B cell (primary cell): ENCODE data around the gene CRTC1. TPM values are rescaled to one million over a fixed set of nuclear protein-coding genes. Genes with fewer than 3 reads are reported as not detected.

Source experiments
- ATAC-seq: fragments of 200-7000 bp; cut with Tn5 transposase; one replicate; pipeline ENCODE4 v1.10.0; 2021; ENCODE audit warnings: low read depth, mild to moderate bottlenecking, moderate number of reproducible peaks, moderate library complexity
- CTCF ChIA-PET: fragments of 350-600 bp; sonication (Branson Sonifier 250); formaldehyde crosslinking; loops from one replicate; lab custom pipeline; 2021; ENCODE audit warnings: antibody characterized with exemption, inconsistent platforms; lab: Charles Lee
- POLR2A ChIA-PET: fragments of 350-600 bp; sonication (Branson Sonifier 250); formaldehyde crosslinking; loops from one replicate; lab custom pipeline; 2021; ENCODE audit warnings: antibody characterized with exemption; lab: Charles Lee
- DNase-seq: peaks from one replicate; pipeline ENCODE4 v3.0.0; 2013
- H2AFZ ChIP-seq: 2 replicates; pipeline ENCODE4 v1.6.1; 2012; ENCODE audit warnings: mild to moderate bottlenecking, low read depth, low read length; ENCODE audit not compliant: insufficient read depth, poor library complexity, severe bottlenecking
- H3K27ac ChIP-seq, 2 donors: 1 replicate in 1 of 2; 2 replicates in 1 of 2; pipeline ENCODE4 v1.5.1; 2012 to 2013; ENCODE audit warnings: low read length in 2 of 2, mild to moderate bottlenecking in 2 of 2, moderate library complexity in 1 of 2
- H3K27me3 ChIP-seq, 4 experiments: fragments of 200-600 bp in 1 of 4; sonication (generic) in 1 of 4; replicated peaks in 1 of 4; 1 replicate in 2 of 4; 2 replicates in 2 of 4; pipeline versions ENCODE4 v1.6.1 to v1.7.0; 2013 to 2016; ENCODE audit warnings: low read length in 3 of 4, mild to moderate bottlenecking in 2 of 4, mixed read lengths in 1 of 4, moderate library complexity in 1 of 4; ENCODE audit not compliant: insufficient read depth in 4 of 4, control insufficient read depth in 3 of 4; ENCODE audit errors: control extremely low read depth in 1 of 4
- H3K36me3 ChIP-seq, 2 experiments: replicated peaks in 1 of 2; 1 replicate in 1 of 2; 2 replicates in 1 of 2; pipeline versions ENCODE4 v1.6.1 to v1.7.1; 2013; ENCODE audit warnings: low read length in 1 of 2; ENCODE audit not compliant: insufficient read depth in 2 of 2, control insufficient read depth in 1 of 2; ENCODE audit errors: control extremely low read depth in 1 of 2, extremely low read depth in 1 of 2
- H3K4me1 ChIP-seq, 2 donors: fragments of 200-600 bp in 1 of 2; sonication (generic) in 1 of 2; 1 replicate in 1 of 2; 2 replicates in 1 of 2; pipeline versions ENCODE4 v1.5.1 to v1.6.1; 2013 to 2017; ENCODE audit warnings: low read length in 2 of 2; ENCODE audit not compliant: control insufficient read depth in 2 of 2, insufficient read depth in 2 of 2
- H3K4me2 ChIP-seq: replicated peaks from 2 replicates; pipeline ENCODE3; 2012; ENCODE audit warnings: mild to moderate bottlenecking, low read depth, low read length; ENCODE audit not compliant: poor library complexity, severe bottlenecking
- H3K4me3 ChIP-seq, 5 experiments: fragments of 200-600 bp in 1 of 5; sonication (generic) in 1 of 5; 1 replicate in 3 of 5; 2 replicates in 2 of 5; pipeline versions ENCODE4 v1.5.1 to v1.7.0; 2011 to 2016; ENCODE audit warnings: low read length in 4 of 5, mild to moderate bottlenecking in 4 of 5, low read depth in 2 of 5, control low read depth in 1 of 5, moderate library complexity in 1 of 5; ENCODE audit not compliant: insufficient read depth in 1 of 5; ENCODE audit errors: control extremely low read depth in 1 of 5, extremely low read depth in 1 of 5
- H3K79me2 ChIP-seq: fragments of 200-600 bp; sonication (generic); one replicate; pipeline ENCODE4 v1.6.0; 2016; ENCODE audit warnings: low read length; ENCODE audit not compliant: control insufficient read depth, insufficient read depth
- H3K9ac ChIP-seq: fragments of 200-600 bp; sonication (generic); 2 replicates; pipeline ENCODE4 v1.6.1; 2017; ENCODE audit warnings: mild to moderate bottlenecking, low read length, moderate library complexity
- H3K9me3 ChIP-seq, 3 donors: one replicate each; pipeline versions ENCODE4 v1.6.1 to v1.7.1; 2013; ENCODE audit warnings: low read length in 2 of 3; ENCODE audit not compliant: control insufficient read depth in 2 of 3, insufficient read depth in 1 of 3; ENCODE audit errors: control extremely low read depth in 1 of 3
- H4K20me1 ChIP-seq: 2 replicates; pipeline ENCODE4 v1.6.0; 2012; ENCODE audit warnings: mild to moderate bottlenecking, low read length; ENCODE audit not compliant: insufficient read depth, control insufficient read depth, poor library complexity, severe bottlenecking
- H3K27ac Mint-ChIP-seq: one replicate; pipeline ENCODE4 v1.8.0; 2021; ENCODE audit warnings: mixed read lengths
- H3K27me3 Mint-ChIP-seq: one replicate; pipeline ENCODE4 v1.8.0; 2021; ENCODE audit warnings: mixed read lengths
- H3K4me1 Mint-ChIP-seq: one replicate; pipeline ENCODE4 v1.8.0; 2021; ENCODE audit warnings: mixed read lengths
- H3K4me3 Mint-ChIP-seq: one replicate; pipeline ENCODE4 v1.8.0; 2021; ENCODE audit warnings: mixed read lengths
- H3K9me3 Mint-ChIP-seq: one replicate; pipeline ENCODE4 v1.8.0; 2022; ENCODE audit warnings: mixed read lengths; ENCODE audit not compliant: insufficient read depth
- CTCF ChIP-seq: fragments of 200-600 bp; IDR thresholded peaks from one replicate; pipeline ENCODE4 v1.8.0; 2022; ENCODE audit warnings: antibody characterized with exemption, mild to moderate bottlenecking
- EZH2 ChIP-seq: IDR thresholded peaks from 2 replicates; pipeline ENCODE4 v1.6.1; 2012; ENCODE audit warnings: borderline replicate concordance, low read depth, mild to moderate bottlenecking, moderate library complexity, low read length; ENCODE audit not compliant: insufficient read depth, poor library complexity, severe bottlenecking
- WGBS: methylation state at CpG from one replicate; pipeline ENCODE4 v1.1.5; 2013; ENCODE audit warnings: missing lambda C conversion rate; ENCODE audit not compliant: insufficient coverage; 5-methylcytosine and 5-hydroxymethylcytosine counted together
- intact Hi-C: fragments of 100-400 bp; cut with micrococcal nuclease; formaldehyde crosslinking; loops from one replicate; pipeline ENCODE4 v1.10.0; 2022
- polyA plus RNA-seq: library from polyadenylated mRNA; depleted of rRNA; stranded (reverse); fragments of >200 nt; gene quantifications from 2 replicates; pipeline ENCODE4 v1.2.3, GENCODE V29; 2012
- total RNA-seq, 2 donors: library from RNA; stranded (reverse); fragments of 120-200 nt in 1 of 2; gene quantifications; 1 replicate in 1 of 2; 2 replicates in 1 of 2; pipeline versions ENCODE4 v1.2.3 to v1.2.4, GENCODE V29; 2013 to 2022

The CRTC1 gene
- total and polyA plus RNA-seq, 2 donors (not counting 1 experiment from before 2014, with no cell fraction given) = 15.9 to 30.1 TPM

- Mint-ChIP-seq H3K27me3 (no peaks in the 10 kb centered on the region), H3K4me1 (peaks cover 24% of the 10 kb centered on the region), H3K27ac (no peak overlapping the region), H3K9me3 (no peaks in the 10 kb centered on the region), H3K4me3 (no peak overlapping the region)
- peaks cover 91% of the 10 kb centered on the region for H4K20me1 ChIP-seq
- no peak overlapping the region for H3K9ac ChIP-seq
- H3K27me3 ChIP-seq = no peaks in the 10 kb centered on the region
- H3K4me3 ChIP-seq = no peak overlapping the region
- H3K79me2 ChIP-seq = peaks cover 87% of the 10 kb centered on the region
- ATAC-seq (no peak), DNase-seq (no peak)
- H3K4me1 ChIP-seq = peaks cover 4 to 7% of the 10 kb centered on the region in 2 donors
- CTCF ChIA-PET = no interaction called here
- H2AFZ ChIP-seq = no peak overlapping the region
- peaks cover 0 to 9% of the 10 kb centered on the region in 2 experiments for H3K36me3 ChIP-seq
- H3K27ac ChIP-seq = no peak overlapping the region
- 90% methylated on average over 5 of the region's 5 CpGs for WGBS
- peaks cover 0 to 16% (median 0%) of the 10 kb centered on the region in 3 donors for H3K9me3 ChIP-seq
- H3K4me2 ChIP-seq = no peak overlapping the region
- TF ChIP-seq EZH2 (no peak), CTCF (no peak)
- POLR2A ChIA-PET = no interaction called here
- intact Hi-C loops = no loop called here
Measured at GRCh38 chr19:18715416-18715815, 31.9 kb downstream of the CRTC1 start.

GRCh38 chr19:18716857-18717256 is 33.4 kb downstream of the CRTC1 start:
- DNase-seq = no peak
- TF ChIP-seq CTCF = no peak
- TF ChIP-seq EZH2 = no peak
- WGBS = 94% methylated on average over 6 of the region's 6 CpGs
- Histone ChIP-seq H3K36me3 (peaks cover 0 to 9% of the 10 kb centered on the region in 2 experiments), H3K4me2 (no peak overlapping the region), H3K27ac (no peak overlapping the region), H2AFZ (no peak overlapping the region), H3K4me1 (peaks cover 4 to 7% of the 10 kb centered on the region in 2 donors), H4K20me1 (peaks cover 85% of the 10 kb centered on the region), H3K27me3 (no peaks in the 10 kb centered on the region), H3K4me3 (no peak overlapping the region), H3K79me2 (peaks cover 83% of the 10 kb centered on the region), H3K9me3 (peaks cover 0 to 16% (median 0%) of the 10 kb centered on the region in 3 donors), H3K9ac (no peak overlapping the region)
- intact Hi-C loops = no loop called here
- no peaks in the 10 kb centered on the region for H3K27me3 Mint-ChIP-seq
- no peak overlapping the region for H3K27ac Mint-ChIP-seq
- POLR2A ChIA-PET = no interaction called here
- no peaks in the 10 kb centered on the region for H3K9me3 Mint-ChIP-seq
- H3K4me3 Mint-ChIP-seq = no peak overlapping the region
- CTCF ChIA-PET = no interaction called here
- ATAC-seq = no peak
- H3K4me1 Mint-ChIP-seq = peaks cover 28% of the 10 kb centered on the region
